UCSD-AML1 (cell line): ENCODE data around the gene SFRP5.
A peak's percentile ranks its signal among the peaks of the same experiment; 100 is the strongest.

Experiments used
- DNase-seq: peaks from one replicate; lab custom pipeline; 2025; ENCODE audit not compliant: unreplicated experiment; lab: John Stamatoyannopoulos, UW

SFRP5 gene, protein sequence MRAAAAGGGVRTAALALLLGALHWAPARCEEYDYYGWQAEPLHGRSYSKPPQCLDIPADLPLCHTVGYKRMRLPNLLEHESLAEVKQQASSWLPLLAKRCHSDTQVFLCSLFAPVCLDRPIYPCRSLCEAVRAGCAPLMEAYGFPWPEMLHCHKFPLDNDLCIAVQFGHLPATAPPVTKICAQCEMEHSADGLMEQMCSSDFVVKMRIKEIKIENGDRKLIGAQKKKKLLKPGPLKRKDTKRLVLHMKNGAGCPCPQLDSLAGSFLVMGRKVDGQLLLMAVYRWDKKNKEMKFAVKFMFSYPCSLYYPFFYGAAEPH

DNA sequence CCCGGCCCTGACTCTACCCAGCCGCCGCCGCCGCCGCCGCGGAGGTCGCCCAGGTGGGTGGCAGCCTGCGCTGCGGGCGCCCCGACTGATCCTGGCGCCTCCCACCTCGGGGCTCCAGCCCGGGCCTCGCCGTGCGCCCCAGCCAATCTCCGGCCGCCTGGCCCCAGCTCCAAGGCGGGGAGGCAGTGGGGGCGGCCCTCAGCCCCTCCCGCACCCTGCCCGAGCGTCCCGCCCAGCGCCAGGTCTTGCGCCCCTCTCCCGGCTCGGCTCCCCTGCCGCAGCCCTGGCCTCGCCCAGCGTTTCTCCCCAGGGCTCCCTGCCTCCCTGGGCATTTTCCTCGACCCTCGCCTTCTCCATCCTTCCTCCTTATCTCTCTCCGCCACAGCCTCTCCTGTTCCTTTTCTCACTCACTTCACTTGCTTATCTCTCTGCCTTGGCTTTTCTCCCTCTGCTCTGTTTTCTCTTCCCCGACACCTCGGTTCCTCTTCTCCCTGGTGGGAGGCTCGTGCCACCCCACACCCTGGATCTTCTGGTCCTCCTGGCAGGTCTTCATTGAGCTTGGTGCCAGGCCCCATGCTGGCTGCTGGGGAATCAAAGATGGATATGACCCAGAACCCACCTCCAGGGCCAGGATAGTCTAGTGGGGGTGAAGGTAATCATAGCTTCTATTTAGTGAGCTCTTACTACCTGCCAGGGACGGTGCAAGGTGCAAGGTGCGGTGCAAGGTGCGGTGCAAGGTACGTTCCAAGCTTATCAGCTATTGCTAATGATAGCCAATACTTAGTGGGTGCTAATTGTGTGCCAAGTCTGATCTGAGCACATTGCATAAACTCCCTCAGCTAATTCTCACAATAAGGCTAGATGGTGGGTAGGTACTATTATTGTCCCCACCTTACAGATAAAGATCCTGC, at the start of gene SFRP5:
TSS of gene SFRP5 (minus strand) at position 87 of the 911 bp plus-strand sequence. CDS start 166 bp downstream, outside the sequence.
- no peak for DNase-seq

- no peak for DNase-seq
Measured at GRCh38 chr10:97820096-97820704, 48.4 kb upstream of the SFRP5 start.

GRCh38 chr10:97818572-97818971, 46.8 kb upstream of the SFRP5 start:
- DNase-seq = no peak

- DNase-seq = no peak
Measured at GRCh38 chr10:97816609-97817008, 44.8 kb upstream of the SFRP5 start.

GRCh38 chr10:97814996-97815395, 43.2 kb upstream of the SFRP5 start:
- no peak for DNase-seq

GRCh38 chr10:97813311-97813710, 41.5 kb upstream of the SFRP5 start:
- DNase-seq = no peak

DNA sequence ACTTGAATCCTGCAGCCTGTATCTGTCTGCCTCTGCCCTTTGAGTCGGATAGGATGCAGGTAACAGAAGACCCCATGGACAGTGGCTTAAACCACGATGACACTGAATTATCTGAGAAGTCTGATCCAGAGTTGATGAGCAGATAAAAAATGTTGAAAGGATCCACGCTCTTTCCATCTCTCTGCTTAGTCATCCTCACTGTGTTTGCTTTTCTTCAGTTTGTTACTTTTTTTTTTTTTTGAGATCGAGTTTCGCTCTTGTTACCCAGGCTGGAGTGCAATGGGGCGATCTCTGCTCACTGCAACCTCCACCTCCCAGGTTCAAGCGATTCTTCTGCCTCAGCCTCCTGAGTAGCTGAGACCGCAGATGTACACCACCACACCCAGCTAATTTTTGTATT, 40.9 kb upstream of the SFRP5 start:
- DNase-seq = no peak

GRCh38 chr10:97811958-97812357, 40.2 kb upstream of the SFRP5 start:
- DNase-seq = no peak

DNA sequence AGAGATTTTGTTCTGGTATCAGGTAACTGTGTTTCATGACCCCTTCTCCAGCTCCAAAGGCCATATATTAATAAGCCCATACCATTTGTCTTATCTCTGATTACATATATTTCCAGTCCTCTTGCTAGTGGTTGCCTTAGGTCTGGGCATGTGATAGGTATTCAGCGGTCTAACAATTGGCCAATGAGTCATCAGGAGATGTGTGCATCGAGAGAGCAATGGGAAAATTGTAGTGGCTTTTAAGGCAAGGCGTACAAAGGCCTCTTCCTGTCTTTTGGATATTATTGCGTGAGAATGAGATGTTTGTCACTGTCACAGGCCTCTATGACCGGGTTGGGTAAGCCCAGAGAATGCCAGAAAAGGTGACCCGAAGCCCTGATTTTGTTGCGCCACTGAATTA, 38.6 kb upstream of the SFRP5 start:
- no peak for DNase-seq

DNA sequence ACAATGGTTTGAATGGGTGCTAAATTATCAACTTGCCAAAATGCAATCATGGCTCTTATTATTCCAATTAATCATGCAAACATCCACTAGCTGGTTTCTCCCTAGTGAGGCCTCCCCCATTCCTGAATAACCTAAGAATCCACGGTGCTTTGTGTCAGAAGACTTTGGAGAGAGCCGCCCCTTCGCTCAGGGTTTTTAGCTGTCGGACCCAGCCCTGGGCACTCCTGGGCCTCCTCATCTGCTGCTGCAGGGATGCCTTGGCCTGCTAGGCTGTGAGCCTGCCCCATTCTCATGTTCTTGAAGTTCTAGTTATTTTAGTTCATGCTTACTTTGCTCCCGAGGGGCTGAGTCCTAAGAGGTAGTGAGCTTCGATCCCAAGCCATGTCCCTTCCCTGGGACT, 34.1 kb upstream of the SFRP5 start:
- DNase-seq = no peak

- DNase-seq = no peak
Measured at GRCh38 chr10:97805096-97805884, 33.5 kb upstream of the SFRP5 start.

DNA sequence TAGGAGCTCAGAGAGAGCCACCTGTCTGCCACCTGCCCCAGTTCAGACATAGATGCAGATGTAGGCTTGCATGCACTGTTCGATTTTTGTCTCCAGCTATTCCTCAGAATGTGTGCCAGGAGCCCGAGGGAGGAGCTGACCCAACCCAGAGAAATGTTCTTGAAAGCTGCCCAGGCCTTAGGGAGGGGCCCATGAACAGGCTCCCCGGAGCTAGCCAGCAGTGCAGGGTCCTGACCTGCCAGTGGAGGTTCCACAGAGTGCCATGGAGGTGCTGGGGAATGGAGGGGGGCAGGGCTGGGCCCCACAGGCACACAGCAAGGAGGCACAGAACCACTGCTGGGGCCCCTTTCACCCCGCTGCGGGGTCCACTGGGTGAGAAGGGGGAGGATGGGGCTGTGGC, 29.6 kb upstream of the SFRP5 start:
- DNase-seq = no peak

GRCh38 chr10:97800474-97800873, 28.7 kb upstream of the SFRP5 start:
- no peak for DNase-seq

DNA sequence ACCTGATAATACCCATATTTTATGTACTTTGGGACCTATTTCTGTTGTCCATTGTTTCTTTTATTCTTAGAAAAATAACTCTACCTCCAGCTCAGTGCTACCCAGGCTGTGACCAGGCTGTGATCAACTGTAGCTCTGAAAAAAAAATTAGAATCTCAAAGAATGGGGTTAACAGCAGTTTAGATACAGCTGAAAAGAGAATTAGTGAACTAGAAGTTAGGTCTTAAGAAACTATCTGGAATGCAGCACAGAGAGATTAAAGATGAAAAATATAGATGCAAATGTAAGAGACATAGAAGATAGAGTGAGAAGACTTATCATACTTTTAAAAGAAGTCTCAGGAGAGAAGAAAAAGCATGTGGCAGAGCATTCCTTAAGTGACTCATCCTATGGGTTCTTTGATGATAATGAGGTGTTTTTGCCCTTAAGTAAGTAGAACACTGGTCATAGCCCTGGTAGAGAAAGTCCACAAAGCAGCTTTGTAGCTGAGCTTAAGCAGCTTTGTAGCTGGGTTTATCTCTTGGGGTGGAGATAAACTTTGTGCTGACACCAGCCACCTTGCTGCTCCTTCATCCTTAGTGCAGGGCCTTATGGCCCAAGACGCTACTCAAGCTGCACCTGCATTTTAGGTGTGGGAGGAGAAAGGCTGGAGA, 27.3 kb upstream of the SFRP5 start:
- no peak for DNase-seq

GRCh38 chr10:97796651-97797050, 24.9 kb upstream of the SFRP5 start:
- no peak for DNase-seq

DNA sequence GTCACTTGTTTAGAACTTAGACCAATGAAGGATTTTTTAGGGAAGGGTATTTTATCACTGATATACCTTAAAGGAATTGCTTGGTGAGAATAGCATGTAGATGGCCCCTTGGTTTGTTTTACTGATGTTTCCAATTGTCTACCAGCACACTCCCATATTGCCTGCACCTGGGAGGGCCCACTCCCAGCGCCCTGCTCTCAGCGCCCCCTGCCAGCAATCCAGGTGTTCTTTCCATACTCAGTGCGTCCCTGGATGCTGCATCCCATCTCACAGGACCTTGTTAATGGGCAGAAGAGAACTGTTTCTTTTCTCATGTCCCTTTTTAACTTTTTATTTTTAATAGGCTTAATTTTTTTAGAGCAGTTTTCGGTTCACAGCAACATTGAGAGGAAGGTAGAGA, 24.1 kb upstream of the SFRP5 start:
- DNase-seq = no peak

- peak; percentile 51 for DNase-seq
Measured at GRCh38 chr10:97791824-97792721, 20.3 kb upstream of the SFRP5 start.

- DNase-seq = no peak
Measured at GRCh38 chr10:97789770-97790397, 18.1 kb upstream of the SFRP5 start.
